NCI-H2227 (cell line): ENCODE data around the gene GAS2L1.
"Not testable (repeated sequence)": the region's sequence is repeated elsewhere in the genome, so short reads cannot be mapped to it uniquely, and the experiment has no call there.

Experiments
- DNase-seq: peaks from one replicate; lab custom pipeline; 2025; ENCODE audit not compliant: unreplicated experiment; lab: John Stamatoyannopoulos, UW

Gene GAS2L1

GRCh38 chr22:29341056-29341848, 34.8 kb downstream of the GAS2L1 start:
- DNase-seq, result no peak

- DNase-seq, result no peak
These were observed 35.3 kb downstream of the GAS2L1 start for GRCh38 chr22:29341849-29342127.

- no peak for DNase-seq
These were observed 35.7 kb downstream of the GAS2L1 start for GRCh38 chr22:29342177-29342576.

GRCh38 chr22:29342577-29343312, 36.3 kb downstream of the GAS2L1 start:
- no peak for DNase-seq

DNA sequence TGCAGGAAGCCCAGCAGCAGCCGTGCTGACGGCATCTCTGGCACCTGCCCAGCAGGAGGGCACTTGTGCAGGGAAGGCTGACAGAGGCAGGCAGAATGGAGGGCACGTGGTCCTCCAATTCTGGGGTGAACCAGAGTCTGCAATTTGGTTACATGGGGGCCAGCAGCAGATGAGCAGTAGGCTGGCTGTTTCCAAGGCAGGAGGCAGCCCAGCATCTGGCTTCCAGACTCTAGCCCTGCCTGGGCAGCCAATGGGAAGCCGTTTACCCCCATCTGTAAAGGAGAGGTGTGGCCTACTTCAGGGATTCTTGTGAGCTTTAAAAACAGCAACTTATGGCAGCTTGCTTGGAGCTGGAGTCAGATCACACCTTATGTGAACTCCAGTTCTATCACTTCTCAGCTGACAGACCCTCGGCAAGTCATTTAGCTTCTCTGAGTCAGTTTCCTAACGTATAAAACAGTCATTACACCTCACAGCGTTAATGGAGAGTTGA, 36.9 kb downstream of the GAS2L1 start:
- peak; percentile 50 for DNase-seq

DNA sequence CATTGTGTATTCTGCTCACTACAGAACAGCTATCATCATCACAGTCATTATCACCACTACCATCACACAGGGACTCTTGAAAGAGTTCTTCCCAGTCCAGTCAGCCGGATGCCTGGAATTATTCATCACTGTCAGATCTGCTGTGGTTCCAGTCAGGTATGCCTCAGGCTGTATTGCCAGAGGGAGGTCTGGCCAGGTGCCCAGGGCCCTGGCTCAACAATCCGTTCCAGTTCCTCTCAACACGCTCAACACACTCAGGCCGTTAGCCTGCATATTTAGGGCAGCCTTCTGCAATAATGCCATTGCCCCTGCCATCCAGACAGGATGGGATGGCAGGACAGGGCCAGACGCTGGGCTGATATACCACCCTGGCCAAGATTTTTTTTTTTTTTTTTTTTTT, 37.7 kb downstream of the GAS2L1 start:
- peak; percentile 28 for DNase-seq

DNA sequence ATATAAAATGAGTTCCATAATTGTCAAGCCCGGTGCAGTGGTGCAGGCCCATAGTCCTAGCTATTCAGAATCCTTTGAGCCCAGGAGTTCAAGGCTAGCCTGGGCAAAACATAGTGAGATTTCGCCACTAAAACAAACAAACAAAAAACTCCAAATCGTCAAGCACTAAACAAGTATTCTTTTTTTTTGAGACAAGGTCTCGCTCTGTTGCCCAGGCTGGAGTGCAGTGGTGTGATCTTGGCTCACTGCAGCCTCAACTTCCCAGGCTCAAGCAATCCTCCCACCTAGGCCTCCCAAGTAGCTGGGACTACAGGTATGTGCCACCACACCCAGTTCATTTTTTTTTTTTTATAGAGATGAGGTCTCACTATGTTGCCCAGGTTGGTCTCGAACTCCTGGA, 38.4 kb downstream of the GAS2L1 start:
- not testable (repeated sequence) for DNase-seq

GRCh38 chr22:29345932-29346331, 39.5 kb downstream of the GAS2L1 start:
- no peak for DNase-seq

- DNase-seq, result no peak
These were observed 40.2 kb downstream of the GAS2L1 start for GRCh38 chr22:29346659-29347058.

DNA sequence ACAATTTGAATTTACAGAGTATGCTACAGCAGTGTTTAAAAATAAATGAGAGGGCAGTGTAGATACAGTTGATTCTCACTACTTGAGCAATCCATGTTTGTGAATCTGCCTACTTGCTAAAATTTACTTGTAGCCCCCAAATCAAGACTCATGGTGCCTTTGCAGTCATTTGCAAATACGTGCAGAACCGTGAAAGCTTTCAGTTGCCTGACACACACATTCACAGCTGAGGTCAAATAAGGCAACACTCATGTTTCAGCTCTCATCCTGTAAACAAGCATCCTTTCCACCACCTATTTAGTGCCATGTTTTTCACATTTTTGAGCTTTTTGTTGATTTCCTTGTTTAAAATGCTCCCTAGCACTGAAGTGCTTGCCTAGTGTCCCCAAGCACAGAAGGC, 41.6 kb downstream of the GAS2L1 start:
- DNase-seq, result no peak

- DNase-seq, result no peak
These were observed 42.5 kb downstream of the GAS2L1 start for GRCh38 chr22:29348956-29349355.

- DNase-seq, result no peak
These were observed 44.6 kb downstream of the GAS2L1 start for GRCh38 chr22:29351042-29351441.

- no peak for DNase-seq
These were observed 45.4 kb downstream of the GAS2L1 start for GRCh38 chr22:29351891-29352290.

GRCh38 chr22:29352778-29353177, 46.3 kb downstream of the GAS2L1 start:
- no peak for DNase-seq

- DNase-seq, result no peak
These were observed 46.8 kb downstream of the GAS2L1 start for GRCh38 chr22:29353286-29353685.

- DNase-seq, result no peak
These were observed 47.4 kb downstream of the GAS2L1 start for GRCh38 chr22:29353860-29354259.

GRCh38 chr22:29357193-29357890, 50.9 kb downstream of the GAS2L1 start:
- not testable (repeated sequence) for DNase-seq

DNA sequence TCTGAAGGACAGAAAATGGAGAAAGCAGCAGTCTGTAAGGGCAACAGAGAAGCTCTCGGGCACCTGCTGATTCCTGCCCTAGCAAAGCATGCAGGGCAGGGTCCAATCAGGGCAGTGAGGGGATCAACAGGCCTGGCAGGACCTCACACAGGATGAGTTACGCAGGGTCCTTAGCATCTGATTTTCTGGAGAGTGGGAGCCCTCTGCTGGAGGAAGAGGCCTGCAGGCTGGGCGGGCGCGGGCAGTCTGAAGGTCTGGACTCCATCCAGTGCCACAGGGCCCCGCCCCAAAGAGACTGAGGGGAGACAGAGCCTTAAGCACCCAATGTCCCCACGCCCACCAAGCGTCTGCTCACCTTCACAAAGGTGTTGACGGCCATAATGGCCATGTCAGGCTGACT, 53.0 kb downstream of the GAS2L1 start:
- DNase-seq, result peak; percentile 41
